Upper lobe of left lung (tissue), 4 donors: ENCODE data around the gene PDK2.

Experiments
- EP300 ChIP-seq, 4 donors: sonication (generic); formaldehyde crosslinking; IDR thresholded peaks; one replicate each; pipeline ENCODE4 v1.5.1; 2017; ENCODE audit warnings: antibody characterized with exemption in 4 of 4, control low read depth in 2 of 4
- POLR2A ChIP-seq, 4 donors: fragments of 450-650 bp; IDR thresholded peaks; one replicate each; pipeline ENCODE4 v1.5.1; 2016 to 2017; ENCODE audit warnings: antibody characterized with exemption in 4 of 4, mild to moderate bottlenecking in 2 of 4
- POLR2AphosphoS5 ChIP-seq, 2 donors: sonication (generic); formaldehyde crosslinking; IDR thresholded peaks; one replicate each; pipeline ENCODE4 v1.5.1; 2017; ENCODE audit warnings: antibody characterized with exemption in 2 of 2
- TF ChIP-seq, protein P1 (sequence below), 6 experiments: fragments of 450-650 bp in 4 of 6; fragments of 200-600 bp in 2 of 6; sonication (generic) in 2 of 6; IDR thresholded peaks; one replicate each; pipeline ENCODE4 v1.5.1; 2016 to 2019; ENCODE audit warnings: antibody characterized with exemption in 6 of 6

DNA sequence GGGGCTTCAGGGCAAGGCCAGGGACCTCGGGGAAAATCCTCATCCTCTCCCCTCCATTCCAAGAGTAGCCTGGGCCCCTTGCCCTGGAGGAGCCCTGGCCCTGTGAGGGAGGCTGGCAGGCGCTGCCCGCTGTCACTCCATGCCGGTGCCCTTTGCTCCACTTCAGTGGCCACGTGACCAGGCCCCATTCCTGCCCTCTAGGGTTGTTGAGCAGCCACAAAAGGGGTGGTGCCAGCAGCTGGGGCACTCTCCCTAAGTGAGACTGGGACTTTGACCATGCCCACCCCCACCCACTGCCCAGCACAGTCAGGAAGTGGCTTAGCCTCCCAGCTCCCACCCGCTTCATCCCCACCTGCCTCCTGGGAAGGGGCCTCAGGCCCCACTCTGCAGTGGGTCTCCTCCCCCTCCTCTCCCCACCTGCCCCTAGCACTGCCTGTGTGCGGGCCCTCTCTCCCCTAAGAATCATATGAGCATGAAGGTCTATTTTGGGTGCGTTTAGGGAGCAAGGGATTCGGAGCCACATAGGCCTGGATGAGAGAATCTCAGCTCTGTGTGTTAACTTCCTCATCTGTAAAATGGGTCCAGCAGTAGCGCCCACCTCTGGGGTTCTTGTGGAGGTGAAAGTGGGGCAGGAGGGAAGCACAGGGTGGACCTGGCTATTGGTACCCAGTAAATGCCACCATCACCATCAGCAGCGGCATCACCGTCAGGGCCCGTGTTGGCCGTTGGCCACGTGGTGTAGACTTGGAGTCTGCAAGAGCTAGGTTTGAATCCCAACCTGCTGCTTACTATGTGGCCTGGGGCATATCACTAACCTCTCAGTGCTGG is 7.2 kb downstream of the PDK2 start:
- TF ChIP-seq, protein P1, sequence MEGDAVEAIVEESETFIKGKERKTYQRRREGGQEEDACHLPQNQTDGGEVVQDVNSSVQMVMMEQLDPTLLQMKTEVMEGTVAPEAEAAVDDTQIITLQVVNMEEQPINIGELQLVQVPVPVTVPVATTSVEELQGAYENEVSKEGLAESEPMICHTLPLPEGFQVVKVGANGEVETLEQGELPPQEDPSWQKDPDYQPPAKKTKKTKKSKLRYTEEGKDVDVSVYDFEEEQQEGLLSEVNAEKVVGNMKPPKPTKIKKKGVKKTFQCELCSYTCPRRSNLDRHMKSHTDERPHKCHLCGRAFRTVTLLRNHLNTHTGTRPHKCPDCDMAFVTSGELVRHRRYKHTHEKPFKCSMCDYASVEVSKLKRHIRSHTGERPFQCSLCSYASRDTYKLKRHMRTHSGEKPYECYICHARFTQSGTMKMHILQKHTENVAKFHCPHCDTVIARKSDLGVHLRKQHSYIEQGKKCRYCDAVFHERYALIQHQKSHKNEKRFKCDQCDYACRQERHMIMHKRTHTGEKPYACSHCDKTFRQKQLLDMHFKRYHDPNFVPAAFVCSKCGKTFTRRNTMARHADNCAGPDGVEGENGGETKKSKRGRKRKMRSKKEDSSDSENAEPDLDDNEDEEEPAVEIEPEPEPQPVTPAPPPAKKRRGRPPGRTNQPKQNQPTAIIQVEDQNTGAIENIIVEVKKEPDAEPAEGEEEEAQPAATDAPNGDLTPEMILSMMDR (IDR thresholded peaks at IDR 0.05), result no peak
- TF ChIP-seq EP300 (IDR thresholded peaks at IDR 0.05) (no peak), POLR2A (IDR thresholded peaks at IDR 0.05) (no peak), POLR2AphosphoS5 (IDR thresholded peaks at IDR 0.05) (no peak)
